Astrocyte of the spinal cord (primary cell): ENCODE data around the gene ADGRD2.
A peak's percentile ranks its signal among the peaks of the same experiment; 100 is the strongest.

ENCODE experiments used
- DNase-seq: peaks from one replicate; pipeline ENCODE4 v3.0.0; 2011; ENCODE audit warnings: low read depth, low spot score
- H3K4me3 ChIP-seq: 2 replicates; pipeline ENCODE4 v1.5.1; 2011; ENCODE audit warnings: low read depth, mild to moderate bottlenecking, low read length, moderate library complexity
- in situ Hi-C: cut with HindIII; loops from 2 replicates; pipeline ENCODE4 v1.10.0; 2017; ENCODE audit warnings: low sequenced_read_pairs
- TF ChIP-seq, protein P1 (sequence below): IDR thresholded peaks from 2 replicates; pipeline ENCODE4 v1.5.1; 2012; ENCODE audit warnings: low read depth, mild to moderate bottlenecking, low read length, inconsistent platforms

ADGRD2 gene

DNA sequence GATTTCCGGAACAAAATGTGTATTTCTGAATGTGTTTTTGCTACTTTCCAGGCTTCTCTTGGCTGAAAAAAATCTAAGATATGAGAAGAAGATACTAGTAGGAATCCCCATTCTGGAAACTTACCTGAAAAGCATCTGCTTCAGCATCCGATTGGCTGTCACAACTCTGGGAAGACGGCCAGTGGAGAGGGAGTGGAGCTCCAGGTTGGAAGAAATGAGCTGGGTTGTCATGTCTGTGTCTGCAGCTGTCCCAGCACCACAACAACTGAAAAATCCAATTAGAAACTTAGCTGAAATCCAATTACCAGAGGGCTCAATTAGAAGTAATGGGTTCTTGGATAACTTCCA lies 38.0 kb upstream of the ADGRD2 start:
- in situ Hi-C loops = no loop called here
- no peak overlapping the region for H3K4me3 ChIP-seq
- no peak for DNase-seq
- TF ChIP-seq, protein P1, sequence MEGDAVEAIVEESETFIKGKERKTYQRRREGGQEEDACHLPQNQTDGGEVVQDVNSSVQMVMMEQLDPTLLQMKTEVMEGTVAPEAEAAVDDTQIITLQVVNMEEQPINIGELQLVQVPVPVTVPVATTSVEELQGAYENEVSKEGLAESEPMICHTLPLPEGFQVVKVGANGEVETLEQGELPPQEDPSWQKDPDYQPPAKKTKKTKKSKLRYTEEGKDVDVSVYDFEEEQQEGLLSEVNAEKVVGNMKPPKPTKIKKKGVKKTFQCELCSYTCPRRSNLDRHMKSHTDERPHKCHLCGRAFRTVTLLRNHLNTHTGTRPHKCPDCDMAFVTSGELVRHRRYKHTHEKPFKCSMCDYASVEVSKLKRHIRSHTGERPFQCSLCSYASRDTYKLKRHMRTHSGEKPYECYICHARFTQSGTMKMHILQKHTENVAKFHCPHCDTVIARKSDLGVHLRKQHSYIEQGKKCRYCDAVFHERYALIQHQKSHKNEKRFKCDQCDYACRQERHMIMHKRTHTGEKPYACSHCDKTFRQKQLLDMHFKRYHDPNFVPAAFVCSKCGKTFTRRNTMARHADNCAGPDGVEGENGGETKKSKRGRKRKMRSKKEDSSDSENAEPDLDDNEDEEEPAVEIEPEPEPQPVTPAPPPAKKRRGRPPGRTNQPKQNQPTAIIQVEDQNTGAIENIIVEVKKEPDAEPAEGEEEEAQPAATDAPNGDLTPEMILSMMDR = no peak

DNA sequence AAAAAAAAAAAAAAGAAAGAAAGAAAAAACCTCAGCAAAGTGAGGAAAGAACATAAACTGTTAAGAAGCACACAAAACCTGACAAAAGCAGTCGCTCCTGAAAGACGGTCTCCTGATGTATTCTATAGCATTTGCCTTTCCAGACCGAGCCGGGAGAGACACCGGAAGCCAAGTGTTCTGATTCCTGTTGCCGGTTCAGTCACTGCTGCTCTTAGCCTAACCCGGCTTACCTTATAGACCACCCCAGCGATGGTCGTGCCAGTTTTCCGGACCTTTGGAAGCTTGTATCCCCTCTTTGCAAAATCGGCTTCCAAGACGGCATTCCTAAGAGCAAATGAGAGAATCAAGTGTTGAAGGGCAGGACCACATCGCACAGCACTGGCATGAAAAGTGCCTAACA lies 35.6 kb upstream of the ADGRD2 start:
- DNase-seq = no peak
- H3K4me3 ChIP-seq = peak overlapping the region; percentile 99
- in situ Hi-C loops = no loop called here
- TF ChIP-seq, protein P1 = no peak

DNA sequence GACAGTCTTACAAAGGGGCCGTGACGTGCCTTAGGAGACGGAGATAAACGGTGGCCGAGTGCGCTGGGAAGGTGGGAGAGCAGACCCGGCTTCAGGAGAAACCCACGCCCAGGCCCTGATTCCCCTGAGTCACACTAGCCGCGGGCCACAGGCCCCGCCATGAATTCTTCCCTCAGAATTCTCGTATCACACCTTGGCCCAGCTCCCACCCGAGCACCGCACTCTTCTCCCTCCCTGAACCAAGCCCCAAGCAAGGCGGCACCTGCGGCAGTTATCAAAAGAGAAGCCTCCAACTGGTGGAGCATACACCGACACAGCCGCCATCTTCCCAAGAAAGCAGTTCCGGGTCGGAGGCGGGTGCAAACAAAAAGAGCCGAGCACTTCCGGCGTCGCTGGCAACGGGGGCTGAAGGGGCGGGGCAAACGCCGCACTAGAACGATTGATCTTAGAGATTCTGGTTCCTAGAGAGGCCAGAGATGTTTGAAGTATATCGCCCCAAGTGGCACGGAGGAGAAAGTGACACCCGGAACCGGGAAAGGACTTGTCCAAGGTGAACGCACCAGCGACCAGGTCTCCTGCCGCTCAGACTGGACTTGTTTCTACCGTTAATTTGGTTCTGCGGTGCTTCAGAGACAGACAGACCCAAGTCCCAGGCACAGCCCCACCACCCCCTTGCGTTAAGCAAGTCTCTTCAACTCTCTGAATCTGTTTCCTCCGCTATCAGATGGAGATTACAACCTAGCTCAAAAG lies 35.0 kb upstream of the ADGRD2 start, which contains the start of gene PSMB7:
Gene PSMB7 (minus strand): TSS at position 341 of the 750 bp plus-strand sequence. CDS start 17 bp downstream, at position 324.
- TF ChIP-seq, protein P1 = peak; percentile 83
- peak within 1 kb of the TSS; percentile 99 for H3K4me3 ChIP-seq
- in situ Hi-C loops = no loop called here

DNA sequence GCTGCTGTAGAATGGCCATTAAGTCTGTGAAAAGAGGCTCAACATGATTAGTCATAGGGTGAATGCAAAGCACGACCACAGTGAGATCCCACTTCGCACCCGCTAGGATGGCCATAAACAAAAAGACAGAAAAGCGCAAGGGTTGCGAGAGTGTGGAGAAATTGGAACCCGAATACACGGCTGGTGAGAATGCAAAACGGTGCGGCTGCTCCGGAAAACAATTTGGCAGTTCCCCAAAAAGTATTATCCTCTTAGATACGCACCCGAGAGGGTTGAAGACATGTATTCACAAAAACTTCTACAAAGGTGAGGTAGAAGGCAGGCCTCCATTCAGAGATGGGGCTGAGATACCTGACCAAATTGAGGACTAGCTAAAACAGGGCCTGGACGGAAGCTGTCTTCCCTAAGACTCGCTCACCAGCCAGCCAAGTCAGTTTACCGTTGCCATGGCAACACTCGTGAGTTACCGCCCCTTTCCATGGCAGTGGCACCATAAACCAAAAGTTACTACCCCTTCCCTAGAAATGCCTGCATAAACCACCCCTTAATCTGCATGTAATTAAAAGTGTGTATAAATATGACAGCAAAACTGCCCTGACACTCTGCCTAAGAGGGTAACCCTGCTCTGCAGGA lies 34.3 kb upstream of the ADGRD2 start:
- in situ Hi-C loops = no loop called here
- peak overlapping the region; percentile 99 for H3K4me3 ChIP-seq

More for the DNA sequence above, 35.0 kb upstream of the ADGRD2 start, which contains the start of gene PSMB7:
- peak; percentile 98 for DNase-seq

DNA sequence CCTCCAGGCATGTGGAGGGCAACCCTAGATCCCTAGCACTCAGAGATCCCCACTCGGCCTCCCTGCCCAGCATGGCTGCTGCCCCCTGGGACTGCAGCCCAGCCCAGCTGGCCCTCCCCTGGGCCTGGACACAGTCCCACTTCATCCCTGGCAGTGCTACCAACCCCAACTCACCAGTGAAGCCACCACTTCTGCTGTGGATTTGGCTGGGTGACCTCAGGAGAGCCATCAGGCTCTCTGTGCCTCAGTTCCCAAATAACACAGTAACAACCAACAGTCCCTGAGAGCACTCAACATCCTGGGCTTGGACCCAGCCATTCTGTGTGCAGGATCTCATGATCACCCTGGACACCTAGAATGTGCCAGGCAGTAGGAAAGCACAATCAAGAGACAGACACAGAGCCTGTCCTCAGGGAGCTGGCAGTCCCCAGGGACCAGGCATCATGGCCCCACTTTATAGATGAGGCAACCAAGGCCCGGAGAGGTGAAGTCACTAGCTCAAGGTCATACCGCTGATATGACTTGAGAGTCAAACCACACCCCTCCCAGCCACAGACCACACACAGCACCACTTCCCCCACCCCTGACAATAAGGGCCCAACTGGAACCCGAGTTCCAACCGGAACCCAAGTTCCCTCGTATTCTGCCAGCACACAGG lies 30.3 kb upstream of the ADGRD2 start:
- TF ChIP-seq, protein P1 = no peak
- DNase-seq = no peak
- in situ Hi-C loops = no loop called here
- no peak overlapping the region for H3K4me3 ChIP-seq

More for the DNA sequence above, 34.3 kb upstream of the ADGRD2 start:
- no peak for DNase-seq
- TF ChIP-seq, protein P1 = no peak

DNA sequence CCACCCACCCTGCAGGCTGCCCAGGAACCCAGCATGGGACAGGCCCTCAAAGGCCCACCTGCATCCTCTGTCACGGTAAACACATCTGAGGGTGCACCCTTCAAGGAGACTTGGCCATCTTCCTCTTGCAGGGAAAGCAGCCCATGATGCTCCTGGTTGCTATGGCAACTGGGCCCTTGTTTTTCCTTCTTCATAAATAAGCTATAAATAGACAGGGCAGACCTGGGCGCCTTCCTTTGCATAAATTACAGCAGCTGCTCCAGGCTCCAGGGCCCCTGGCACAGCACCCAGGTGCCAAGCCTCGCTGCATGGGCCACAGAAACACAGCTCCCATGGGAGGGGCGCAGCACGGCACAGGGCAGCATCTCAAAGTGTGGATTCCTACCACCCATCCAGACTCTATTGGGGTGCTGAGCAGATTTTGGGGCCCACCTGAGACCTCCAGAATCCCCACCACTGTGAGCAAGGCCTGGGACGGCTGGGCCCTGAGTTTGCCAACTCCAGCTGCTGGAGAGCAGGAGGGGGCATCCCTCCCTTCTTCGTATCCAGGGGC lies 29.2 kb upstream of the ADGRD2 start:
- DNase-seq = peak; percentile 10
- no peak overlapping the region for H3K4me3 ChIP-seq
- TF ChIP-seq, protein P1 = no peak
- in situ Hi-C loops = no loop called here
